Activated CD8-positive, alpha-beta memory T cell treated with anti-CD3 and anti-CD28 coated beads, Interleukin-2, amount 10 ng/mL, durations not matched to agents 7 days and 5 days (primary cell): ENCODE data around the gene KRT83. TPM values are rescaled to one million over a fixed set of nuclear protein-coding genes. Genes with fewer than 3 reads are reported as not detected.
"Not testable (repeated sequence)": the region's sequence is repeated elsewhere in the genome, so short reads cannot be mapped to it uniquely, and the experiment has no call there.

Experiments used
- ATAC-seq: fragments of 150-1000 bp; cut with Tn5 transposase; one replicate; pipeline ENCODE4 v1.10.0; 2021; ENCODE audit warnings: moderate library complexity
- CTCF ChIA-PET: fragments of 350-600 bp; sonication (Branson Sonifier 250); formaldehyde crosslinking; loops from one replicate; lab custom pipeline; 2021; ENCODE audit warnings: antibody characterized with exemption; lab: Charles Lee
- DNase-seq: peaks from one replicate; pipeline ENCODE4 v3.0.0-alpha.2; 2020
- H3K27ac Mint-ChIP-seq: one replicate; pipeline ENCODE4 v1.8.0; 2021; ENCODE audit warnings: mild to moderate bottlenecking, mixed read lengths
- H3K27me3 Mint-ChIP-seq: one replicate; pipeline ENCODE4 v1.8.0; 2021; ENCODE audit warnings: mixed read lengths
- H3K36me3 Mint-ChIP-seq: one replicate; pipeline ENCODE4 v1.8.0; 2021; ENCODE audit warnings: mild to moderate bottlenecking, mixed read lengths
- H3K4me1 Mint-ChIP-seq: one replicate; pipeline ENCODE4 v1.8.0; 2021; ENCODE audit warnings: mixed read lengths
- H3K4me3 Mint-ChIP-seq: one replicate; pipeline ENCODE4 v1.8.0; 2021; ENCODE audit warnings: mild to moderate bottlenecking, moderate library complexity, mixed read lengths
- H3K9me3 Mint-ChIP-seq: one replicate; pipeline ENCODE4 v1.8.0; 2022; ENCODE audit warnings: low read depth, mixed read lengths
- total RNA-seq, 2 experiments: library from RNA; stranded (reverse); gene quantifications; one replicate each; pipeline ENCODE4 v1.2.3, GENCODE V29; 2021

KRT83 gene
- total RNA-seq, 2 experiments from 2014 or later: not detected

- Mint-ChIP-seq H3K36me3 (no peaks in the 10 kb centered on the region), H3K4me3 (no peak overlapping the region), H3K9me3 (no peaks in the 10 kb centered on the region), H3K27ac (no peak overlapping the region), H3K27me3 (peaks cover 87% of the 10 kb centered on the region), H3K4me1 (peaks cover 10% of the 10 kb centered on the region)
- DNase-seq: no peak
- no peak for ATAC-seq
- CTCF ChIA-PET: interaction anchor here (1.0 to 6.5 kb wide), 5 partner anchors 9 to 97 kb away, joined by 4 to 48 read pairs (median 5); no protein-coding TSS in a partner anchor
These were observed 10.4 kb downstream of the KRT83 start for GRCh38 chr12:52310622-52311284.

- no peak overlapping the region for H3K27ac Mint-ChIP-seq
- CTCF ChIA-PET: interaction anchor here (0.8 to 6.5 kb wide), 7 partner anchors 19 to 152 kb away, joined by 3 to 48 read pairs (median 6); no protein-coding TSS in a partner anchor
- no peak for ATAC-seq
These were observed 12.3 kb downstream of the KRT83 start for GRCh38 chr12:52308806-52309425.

DNA sequence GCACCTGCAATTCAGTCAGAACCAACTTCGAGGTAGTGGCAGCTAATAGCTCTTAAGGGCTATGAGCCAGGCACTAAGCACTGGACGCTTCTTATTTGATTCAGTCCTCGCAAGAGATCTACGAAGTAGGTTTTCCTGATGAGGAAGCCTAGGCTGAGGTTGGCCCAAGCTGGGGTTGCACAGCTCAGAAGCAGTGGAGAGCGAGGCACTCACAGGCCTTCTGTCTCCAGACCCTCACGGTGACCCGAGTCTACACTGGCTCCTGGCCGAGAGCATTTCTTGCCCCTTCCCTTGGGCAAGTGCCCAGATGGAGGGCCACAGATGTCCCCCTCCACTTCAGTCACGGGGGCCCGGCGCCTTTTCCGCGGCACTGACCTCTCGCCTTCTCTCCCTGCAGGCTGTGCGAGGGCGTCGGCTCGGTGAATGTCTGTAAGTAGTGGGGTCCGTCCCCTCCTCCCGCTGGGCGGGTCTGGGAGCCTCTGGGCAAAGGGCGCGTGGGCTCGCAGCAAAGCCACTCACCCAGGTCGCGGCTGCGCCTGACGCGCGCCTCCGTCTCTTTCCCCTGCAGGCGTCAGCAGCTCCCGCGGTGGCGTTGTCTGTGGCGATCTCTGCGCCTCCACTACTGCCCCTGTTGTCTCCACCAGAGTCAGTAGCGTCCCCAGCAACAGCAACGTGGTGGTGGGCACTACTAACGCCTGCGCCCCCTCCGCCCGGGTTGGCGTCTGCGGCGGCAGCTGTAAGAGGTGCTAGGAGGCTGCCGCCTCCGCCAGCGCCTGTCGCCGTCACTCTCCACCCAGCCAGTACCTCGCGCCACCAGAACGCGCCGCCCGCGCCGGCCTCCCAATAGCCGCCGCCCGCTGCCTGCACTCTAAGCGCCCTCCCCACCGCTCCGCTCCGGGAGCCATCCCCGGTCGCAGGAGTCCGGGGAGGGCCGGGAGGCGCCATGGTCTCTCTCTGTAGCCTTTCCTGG lies 13.1 kb downstream of the KRT83 start:
- ATAC-seq (peak; percentile 84), DNase-seq (peak; percentile 63)
- H3K27ac Mint-ChIP-seq: no peak overlapping the region
- peaks cover 23% of the 10 kb centered on the region for H3K4me1 Mint-ChIP-seq
- H3K27me3 Mint-ChIP-seq: peaks cover 77% of the 10 kb centered on the region
- no peaks in the 10 kb centered on the region for H3K9me3 Mint-ChIP-seq
- CTCF ChIA-PET: interaction anchor here (0.7 to 6.5 kb wide), 15 partner anchors 16 to 572 kb away, joined by 3 to 48 read pairs (median 4); partner anchors contain the start of gene KRT86
- peak overlapping the region; percentile 55 for H3K4me3 Mint-ChIP-seq
- no peaks in the 10 kb centered on the region for H3K36me3 Mint-ChIP-seq

More at GRCh38 chr12:52308806-52309425, 12.3 kb downstream of the KRT83 start:
- Mint-ChIP-seq H3K4me3 (peak overlapping the region; percentile 55), H3K36me3 (no peaks in the 10 kb centered on the region), H3K27me3 (peaks cover 85% of the 10 kb centered on the region), H3K4me1 (peaks cover 23% of the 10 kb centered on the region), H3K9me3 (no peaks in the 10 kb centered on the region)
- no peak for DNase-seq

- Mint-ChIP-seq H3K27ac (no peak overlapping the region), H3K9me3 (no peaks in the 10 kb centered on the region), H3K36me3 (no peaks in the 10 kb centered on the region), H3K4me1 (peaks cover 23% of the 10 kb centered on the region), H3K27me3 (peaks cover 64% of the 10 kb centered on the region), H3K4me3 (no peak overlapping the region)
- ATAC-seq (no peak), DNase-seq (no peak)
- CTCF ChIA-PET: interaction anchor here (1.2 to 6.5 kb wide), 14 partner anchors 9 to 573 kb away, joined by 3 to 48 read pairs (median 5); partner anchors contain the start of gene KRT86
These were observed 14.5 kb downstream of the KRT83 start for GRCh38 chr12:52306731-52307130.

GRCh38 chr12:52305921-52306705 lies 15.1 kb downstream of the KRT83 start:
- Mint-ChIP-seq H3K4me1 (peaks cover 23% of the 10 kb centered on the region), H3K27ac (no peak overlapping the region), H3K4me3 (no peak overlapping the region), H3K36me3 (no peaks in the 10 kb centered on the region), H3K9me3 (no peaks in the 10 kb centered on the region), H3K27me3 (peaks cover 58% of the 10 kb centered on the region)
- ATAC-seq (no peak), DNase-seq (no peak)
- CTCF ChIA-PET: interaction anchor here (0.8 to 6.5 kb wide), 12 partner anchors 9 to 574 kb away, joined by 3 to 48 read pairs (median 5); partner anchors contain the start of gene KRT86

DNA sequence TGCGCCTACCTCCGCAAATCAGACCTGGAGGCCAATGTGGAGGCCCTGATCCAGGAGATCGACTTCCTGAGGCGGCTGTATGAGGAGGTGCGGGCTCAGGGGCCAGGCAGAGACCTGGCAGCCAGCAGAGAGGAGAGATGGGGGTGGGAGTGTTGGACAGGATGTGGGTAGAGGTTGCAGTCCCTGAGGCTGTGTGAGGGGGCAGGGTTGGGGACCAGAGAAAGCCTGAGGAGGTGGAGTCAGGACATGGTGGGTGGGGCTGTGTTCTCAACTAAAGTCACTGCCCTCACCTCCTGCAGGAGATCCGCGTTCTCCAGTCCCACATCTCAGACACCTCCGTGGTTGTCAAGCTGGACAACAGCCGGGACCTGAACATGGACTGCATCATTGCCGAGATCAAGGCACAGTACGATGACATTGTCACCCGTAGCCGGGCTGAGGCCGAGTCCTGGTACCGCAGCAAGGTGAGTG lies 16.2 kb downstream of the KRT83 start:
- Mint-ChIP-seq H3K27me3 (peaks cover 50% of the 10 kb centered on the region), H3K4me1 (peaks cover 23% of the 10 kb centered on the region)
- H3K27ac Mint-ChIP-seq, CTCF ChIA-PET, H3K36me3 Mint-ChIP-seq, H3K9me3 Mint-ChIP-seq, H3K4me3 Mint-ChIP-seq: not testable (repeated sequence)
- DNase-seq (peak; percentile 69), ATAC-seq (peak; percentile 74)

DNA sequence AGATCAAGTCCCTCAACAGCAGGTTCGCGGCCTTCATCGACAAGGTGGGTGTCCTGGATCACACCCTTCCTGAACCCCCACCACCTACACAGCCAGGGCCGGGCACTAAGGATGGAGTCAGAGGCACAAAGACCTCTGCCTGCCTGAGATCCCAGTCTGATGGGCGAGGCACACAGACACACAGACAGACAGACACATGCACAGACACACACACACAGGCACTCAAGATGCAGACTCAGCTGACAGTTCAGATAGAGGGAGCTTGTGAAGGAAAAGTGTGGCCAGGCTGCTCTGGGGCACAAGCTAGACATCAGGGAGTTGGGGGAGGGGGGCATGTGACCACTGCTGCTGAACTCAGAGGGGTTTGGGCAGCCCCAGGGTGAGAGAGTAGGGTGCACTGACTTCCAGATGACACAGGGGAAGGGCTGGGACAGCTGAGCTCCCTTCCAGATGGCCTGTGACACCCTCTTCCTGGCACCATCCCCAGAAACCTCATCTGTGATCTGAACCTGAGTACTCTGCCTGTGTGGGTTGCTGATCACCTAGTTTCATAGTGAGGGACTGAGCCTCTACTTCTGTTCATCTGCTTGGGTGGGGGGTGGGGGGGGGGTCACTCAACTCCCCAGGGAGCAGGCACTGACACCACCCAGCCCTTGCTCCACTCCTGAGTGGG lies 18.8 kb downstream of the KRT83 start:
- ATAC-seq, H3K27ac Mint-ChIP-seq, DNase-seq, H3K4me3 Mint-ChIP-seq, H3K9me3 Mint-ChIP-seq, CTCF ChIA-PET, H3K36me3 Mint-ChIP-seq: not testable (repeated sequence)
- peaks cover 45% of the 10 kb centered on the region for H3K27me3 Mint-ChIP-seq
- peaks cover 15% of the 10 kb centered on the region for H3K4me1 Mint-ChIP-seq

GRCh38 chr12:52301721-52302120 lies 19.5 kb downstream of the KRT83 start:
- H3K4me3 Mint-ChIP-seq, ATAC-seq, H3K27ac Mint-ChIP-seq, CTCF ChIA-PET, H3K36me3 Mint-ChIP-seq, H3K9me3 Mint-ChIP-seq, DNase-seq: not testable (repeated sequence)
- H3K4me1 Mint-ChIP-seq: peaks cover 15% of the 10 kb centered on the region
- H3K27me3 Mint-ChIP-seq: peaks cover 45% of the 10 kb centered on the region

- no peak overlapping the region for H3K27ac Mint-ChIP-seq
- CTCF ChIA-PET: no interaction called here
- no peak overlapping the region for H3K4me3 Mint-ChIP-seq
- peaks cover 2% of the 10 kb centered on the region for H3K36me3 Mint-ChIP-seq
- peaks cover 41% of the 10 kb centered on the region for H3K27me3 Mint-ChIP-seq
- ATAC-seq (no peak), DNase-seq (no peak)
- H3K4me1 Mint-ChIP-seq: peaks cover 14% of the 10 kb centered on the region
- no peaks in the 10 kb centered on the region for H3K9me3 Mint-ChIP-seq
These were observed 20.2 kb downstream of the KRT83 start for GRCh38 chr12:52300796-52301691.

DNA sequence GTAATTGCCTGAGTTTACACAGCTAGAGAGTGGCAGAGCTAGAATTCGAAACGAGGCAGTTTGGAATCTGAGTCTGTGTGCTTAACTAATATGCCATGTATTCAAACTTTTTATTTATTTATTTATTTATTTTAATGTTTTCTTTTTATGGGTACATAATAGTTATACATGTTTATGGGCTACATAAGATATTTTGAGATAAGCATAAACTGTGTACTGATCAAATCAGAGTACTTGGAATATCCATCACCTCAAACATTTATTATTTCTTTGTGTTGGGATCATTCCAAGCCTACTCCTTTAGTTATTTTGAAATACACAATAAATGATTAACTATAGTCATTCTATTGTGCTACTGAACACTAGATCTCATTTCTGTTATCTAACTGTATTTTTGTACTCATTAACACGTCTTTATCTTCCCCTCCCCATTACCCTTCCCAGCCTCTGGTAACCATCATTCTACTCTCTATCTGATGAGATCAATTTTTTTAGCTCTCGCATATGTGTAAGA lies 22.5 kb downstream of the KRT83 start:
- no peak overlapping the region for H3K4me3 Mint-ChIP-seq
- H3K27me3 Mint-ChIP-seq: peaks cover 43% of the 10 kb centered on the region
- H3K27ac Mint-ChIP-seq: no peak overlapping the region
- peaks cover 6% of the 10 kb centered on the region for H3K4me1 Mint-ChIP-seq
- no peak for DNase-seq
- no peaks in the 10 kb centered on the region for H3K9me3 Mint-ChIP-seq
- CTCF ChIA-PET: no interaction called here
- no peak for ATAC-seq
- peaks cover 3% of the 10 kb centered on the region for H3K36me3 Mint-ChIP-seq

DNA sequence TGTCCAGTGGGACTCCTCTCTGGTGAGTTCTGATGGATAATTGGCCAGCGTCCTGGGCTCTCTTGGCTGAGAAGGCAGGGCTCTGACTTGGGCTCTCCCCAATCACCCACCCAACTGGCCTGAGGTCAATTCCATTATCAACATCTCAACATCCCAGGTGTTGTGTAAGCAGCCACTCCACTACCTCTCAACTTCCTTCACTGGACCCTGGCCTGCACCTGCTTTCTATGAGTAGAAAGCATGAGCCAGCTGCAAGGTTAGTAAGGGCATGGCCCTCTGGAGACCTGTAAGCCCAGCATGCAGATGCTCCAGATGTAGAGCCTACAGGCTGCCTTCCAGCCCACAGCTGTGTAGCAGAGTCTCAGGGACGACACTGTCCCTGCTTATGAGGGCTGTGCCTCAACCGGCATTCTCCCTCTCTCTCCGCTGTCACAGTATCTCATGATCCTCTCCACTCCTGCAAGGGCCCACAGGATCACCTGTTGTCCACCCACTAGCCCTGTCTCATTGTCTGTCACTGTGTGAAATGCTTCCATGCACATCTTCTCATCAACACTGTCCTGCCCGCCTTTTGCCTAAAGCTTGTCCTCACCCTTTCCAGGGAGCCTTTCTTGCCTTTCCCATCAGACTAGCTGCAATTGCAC lies 24.5 kb downstream of the KRT83 start:
- ATAC-seq: no peak
- no peak overlapping the region for H3K27ac Mint-ChIP-seq
- H3K4me1 Mint-ChIP-seq: peaks cover 6% of the 10 kb centered on the region
- H3K9me3 Mint-ChIP-seq: no peaks in the 10 kb centered on the region
- DNase-seq: no peak
- H3K36me3 Mint-ChIP-seq: peaks cover 3% of the 10 kb centered on the region
- H3K4me3 Mint-ChIP-seq: no peak overlapping the region
- H3K27me3 Mint-ChIP-seq: peaks cover 59% of the 10 kb centered on the region
- CTCF ChIA-PET: interaction anchor here (2.3 kb wide), 1 partner anchor 17 kb away, joined by 9 read pairs; no protein-coding TSS in a partner anchor
